GM19467 (cell line): ENCODE results near the gene NCAPG2.

Experiments
- ATAC-seq: cut with Tn5 transposase; IDR thresholded peaks from one replicate; pipeline ENCODE4 v1.9.1; 2021; ENCODE audit warnings: mild to moderate bottlenecking, moderate library complexity; ENCODE audit not compliant: unreplicated experiment

Gene NCAPG2

DNA sequence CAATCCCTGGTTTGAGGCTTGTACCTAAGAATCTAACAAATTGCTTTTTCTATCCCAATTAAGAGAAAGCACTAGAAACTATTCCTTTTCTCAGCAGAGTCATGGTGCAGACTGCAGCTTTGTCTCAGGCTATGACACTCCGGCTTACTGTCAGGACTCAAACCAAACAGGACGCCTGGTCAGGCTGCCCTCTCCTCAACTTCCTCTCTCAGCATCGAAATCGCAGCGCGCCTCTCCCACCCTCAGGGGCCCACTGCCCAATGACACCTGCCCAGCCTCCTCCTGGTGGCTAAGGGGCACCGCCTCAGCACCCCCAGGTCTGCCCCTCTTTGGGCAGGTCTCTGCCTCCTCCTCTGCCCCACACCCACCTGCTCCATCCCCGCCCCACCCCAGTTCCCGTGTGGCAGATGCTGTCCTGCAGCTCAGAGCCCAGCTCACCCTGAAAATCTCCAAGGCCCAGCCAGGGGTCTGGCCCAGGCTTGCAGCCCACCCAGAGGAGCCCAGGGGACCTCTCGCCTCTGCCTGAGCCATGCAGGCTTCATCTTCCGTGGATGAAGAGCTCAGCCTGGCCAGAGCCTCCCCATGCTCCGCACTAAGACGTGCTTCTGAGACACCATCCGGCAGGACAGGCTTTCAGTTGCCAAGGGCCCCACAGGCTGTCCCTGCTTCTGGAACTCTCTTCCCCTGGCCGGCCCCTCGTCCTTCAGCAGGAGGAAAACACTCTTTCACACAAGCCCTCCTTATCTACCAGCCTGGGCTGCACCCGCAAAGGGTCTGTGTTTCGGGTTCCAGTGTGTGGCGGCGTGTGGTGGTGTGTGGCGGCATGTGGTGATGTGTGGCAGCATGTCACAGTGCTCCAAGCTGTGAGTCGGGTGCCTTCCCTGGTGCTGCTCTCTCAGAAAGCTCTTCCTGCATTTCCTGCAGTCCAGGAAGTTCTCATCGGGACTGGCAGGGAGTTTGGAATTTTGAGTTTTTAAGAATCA lies 100.5 kb downstream of the NCAPG2 start:
- no peak for ATAC-seq

DNA sequence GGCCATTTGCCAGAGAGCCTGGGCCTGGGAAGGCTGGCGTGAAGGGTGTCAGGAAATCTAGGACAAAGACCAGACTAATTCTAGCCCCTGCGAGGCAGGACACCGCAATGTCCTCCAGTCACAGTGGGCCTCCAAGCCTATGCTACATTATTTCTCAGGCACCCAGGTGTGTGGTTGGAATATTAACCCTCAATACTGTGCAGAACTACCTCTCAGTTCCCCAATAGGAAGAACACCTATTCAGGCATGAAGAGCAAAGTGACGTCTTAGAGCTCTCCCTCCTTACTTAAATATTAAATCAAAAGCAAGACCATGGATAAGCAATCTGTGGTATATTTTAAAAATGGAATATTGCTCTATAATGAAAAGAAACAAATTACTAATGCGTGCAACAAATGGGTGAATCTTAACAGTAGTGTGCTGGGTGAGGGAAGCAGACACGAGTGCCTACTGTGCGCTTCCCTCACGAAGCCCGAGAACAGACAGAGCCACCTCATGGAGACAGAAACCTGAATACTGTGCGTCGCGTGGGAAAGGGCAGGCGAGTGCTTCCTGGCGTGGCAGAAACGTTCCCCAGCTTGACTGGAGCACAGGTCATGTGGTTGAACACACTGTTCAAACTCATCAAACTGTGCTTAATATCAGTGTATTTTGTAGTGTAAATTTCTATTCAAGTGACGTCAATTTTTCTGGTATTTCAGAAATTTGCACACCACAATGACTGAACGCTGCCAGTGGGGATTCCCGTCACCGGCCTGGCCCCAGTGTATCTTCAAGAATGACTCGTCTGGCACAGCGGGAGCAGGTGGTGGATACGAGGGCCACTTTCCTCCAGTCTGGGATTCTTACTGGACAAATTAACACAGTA lies 101.5 kb downstream of the NCAPG2 start:
- no peak for ATAC-seq

DNA sequence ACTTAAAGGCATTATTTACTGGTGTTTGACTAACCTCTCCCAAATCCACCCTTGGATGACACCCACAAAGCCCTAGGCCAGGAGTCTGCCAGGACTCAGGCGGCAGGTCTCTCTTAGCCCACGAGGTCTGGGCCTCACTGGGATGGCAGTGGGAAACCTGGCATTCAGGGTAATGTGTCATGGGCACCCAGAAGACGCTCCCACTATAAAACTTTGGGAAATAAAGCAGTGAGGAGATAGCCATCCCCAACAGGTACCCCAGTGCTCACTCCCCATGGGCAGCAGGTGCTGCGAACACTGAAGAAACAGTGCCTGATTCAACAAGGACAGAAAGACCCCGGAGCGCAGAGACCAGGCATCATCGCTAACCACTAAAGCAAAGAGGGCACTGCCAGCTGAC lies 102.6 kb downstream of the NCAPG2 start:
- no peak for ATAC-seq

DNA sequence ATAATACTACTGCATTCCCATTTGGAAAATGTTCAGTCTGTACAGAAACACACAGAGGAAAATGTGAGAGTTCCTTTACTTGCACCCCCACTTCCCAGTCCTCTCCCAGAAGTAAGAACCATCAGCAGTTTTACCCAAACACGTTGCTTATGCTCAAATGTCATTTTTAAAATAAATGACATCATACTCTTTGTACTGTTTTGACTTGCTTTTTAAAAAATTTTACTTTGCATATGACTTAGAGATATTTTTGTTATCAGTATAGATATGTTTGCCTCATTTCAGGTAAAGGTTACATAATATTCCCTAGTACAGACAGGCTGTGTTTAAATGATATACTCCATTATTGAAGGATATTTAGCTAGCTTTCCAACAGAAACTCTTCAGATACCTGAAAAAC lies 103.5 kb downstream of the NCAPG2 start:
- no peak for ATAC-seq

DNA sequence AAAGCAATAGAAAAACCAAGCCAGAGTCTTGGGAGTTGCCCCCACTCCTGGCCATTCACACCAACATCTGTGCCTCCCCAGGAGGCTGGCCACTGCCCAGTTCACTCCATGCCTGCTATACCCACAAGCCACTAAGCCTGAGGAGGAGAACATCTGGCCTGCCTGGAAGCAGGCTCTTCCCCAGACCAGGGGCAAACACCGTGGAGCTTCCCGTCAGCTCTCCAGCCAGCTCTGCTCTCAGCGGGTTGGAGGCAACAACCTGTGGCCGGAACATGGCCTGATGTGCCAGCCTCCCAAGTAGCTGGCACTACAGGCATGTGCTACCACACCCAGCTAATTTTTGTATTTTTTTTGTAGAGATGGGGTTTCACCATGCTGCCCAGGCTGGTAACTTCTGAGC lies 107.9 kb downstream of the NCAPG2 start:
- no peak for ATAC-seq

DNA sequence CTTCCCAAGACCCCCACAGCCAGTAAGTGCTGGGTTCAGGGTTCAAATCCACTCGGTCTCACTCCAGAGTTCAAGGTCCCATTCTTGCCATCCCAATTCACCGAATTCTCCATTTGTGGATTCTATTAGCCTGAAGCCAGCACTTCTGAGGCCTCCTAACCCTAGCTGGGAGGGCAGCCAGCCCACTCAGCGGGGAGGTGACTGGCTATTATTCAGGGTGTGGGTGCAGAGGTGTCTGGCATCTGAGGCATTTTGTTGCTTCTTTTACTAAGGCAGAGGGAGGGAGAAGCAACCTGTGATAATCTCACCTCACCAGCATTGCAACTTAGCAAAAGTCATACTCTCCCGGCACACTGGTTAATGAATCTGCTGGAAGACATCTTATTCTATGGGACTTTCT lies 108.3 kb downstream of the NCAPG2 start:
- ATAC-seq, result no peak

DNA sequence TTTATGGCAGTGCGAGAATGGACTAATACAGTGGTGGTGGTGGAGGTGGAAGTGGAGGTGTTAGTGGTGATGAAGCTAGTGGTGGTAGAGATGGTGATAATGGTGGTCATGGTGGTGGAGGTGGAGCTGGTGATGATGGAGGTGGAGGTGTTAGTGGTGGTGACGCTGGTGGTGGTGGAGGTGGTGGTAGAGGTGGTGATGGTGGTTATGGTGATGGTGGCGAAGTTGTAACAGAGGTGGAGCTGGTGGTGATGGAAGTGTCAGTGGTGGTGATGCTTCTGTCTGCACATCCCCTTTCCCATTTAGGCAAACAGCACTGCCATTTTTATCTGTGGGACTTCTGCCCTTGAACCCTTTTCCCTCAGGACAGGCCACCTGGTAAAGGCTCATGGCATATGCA lies 109.5 kb downstream of the NCAPG2 start:
- no peak for ATAC-seq

DNA sequence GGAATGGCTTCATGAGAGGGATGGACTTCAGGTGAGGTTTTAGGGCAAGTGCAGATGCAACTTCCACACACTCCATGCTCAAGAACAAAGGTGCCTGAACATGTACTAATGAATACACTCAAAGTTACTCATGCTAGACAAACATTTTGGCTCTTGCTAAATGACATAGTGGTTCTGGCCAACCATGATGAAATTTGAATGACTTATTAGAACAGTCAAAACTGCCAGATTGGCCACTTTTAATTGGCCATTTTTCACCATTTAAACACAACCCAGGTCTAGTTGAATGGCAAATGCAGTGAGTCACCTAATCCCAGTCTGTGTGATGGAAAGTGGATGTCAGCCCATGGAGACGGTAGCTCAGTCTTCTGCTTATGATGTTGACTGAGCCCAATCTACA lies 112.1 kb downstream of the NCAPG2 start:
- no peak for ATAC-seq

DNA sequence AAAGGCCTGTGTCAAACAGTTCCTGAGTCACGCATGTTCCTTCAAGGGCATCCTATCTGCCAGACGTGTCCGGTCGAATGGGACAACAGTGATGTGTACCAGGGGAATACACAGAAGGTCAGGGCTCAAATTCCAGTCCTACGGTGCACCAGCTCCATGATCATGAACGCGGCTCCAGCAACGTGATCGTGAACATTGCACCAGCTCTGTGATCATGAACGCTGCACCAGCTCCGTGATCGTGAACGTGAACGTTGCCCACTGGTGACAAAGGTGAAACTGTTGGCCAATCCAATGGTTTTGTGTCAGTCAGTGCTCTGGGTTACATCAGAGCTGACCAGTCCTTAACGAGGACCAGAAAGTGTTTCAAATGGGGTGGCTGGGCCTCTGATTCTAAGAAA lies 112.7 kb downstream of the NCAPG2 start:
- ATAC-seq, result no peak

DNA sequence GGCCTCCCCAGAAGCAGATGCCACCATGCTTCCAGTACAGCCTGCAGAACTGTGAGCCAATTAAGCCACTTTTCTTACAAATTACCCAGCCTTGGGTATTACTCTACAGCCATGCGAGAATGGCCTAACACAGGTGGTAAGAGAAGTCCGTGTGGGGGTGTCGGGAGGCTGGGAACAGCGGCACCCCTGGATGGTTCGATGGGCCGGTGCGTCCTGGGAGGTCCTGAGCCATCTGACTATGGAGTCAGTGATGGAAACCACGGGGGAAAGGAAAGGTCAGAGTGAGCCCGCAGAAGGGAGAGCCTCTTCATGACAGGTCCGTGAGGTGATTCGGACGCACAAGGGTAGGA lies 114.4 kb downstream of the NCAPG2 start:
- ATAC-seq, result no peak

DNA sequence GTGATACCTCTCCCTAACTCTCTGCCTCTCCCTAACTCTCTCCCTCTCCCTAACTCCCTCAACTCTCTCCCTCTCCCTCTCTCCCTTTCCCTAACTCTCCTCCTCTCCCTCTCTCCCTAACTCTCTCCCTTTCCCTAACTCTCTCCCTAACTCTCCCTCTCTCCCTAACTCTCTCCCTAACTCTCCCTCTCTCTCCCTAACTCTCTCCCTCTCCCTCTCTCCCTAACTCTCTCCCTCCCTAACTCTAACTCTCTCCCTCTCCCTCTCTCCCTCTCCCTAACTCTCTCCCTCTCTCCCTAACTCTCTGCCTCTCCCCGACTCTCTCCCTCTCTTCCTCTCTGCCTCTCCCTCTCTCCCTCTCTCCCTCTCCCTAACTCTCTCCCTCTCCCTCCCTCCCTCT lies 115.0 kb downstream of the NCAPG2 start:
- ATAC-seq, result no peak

DNA sequence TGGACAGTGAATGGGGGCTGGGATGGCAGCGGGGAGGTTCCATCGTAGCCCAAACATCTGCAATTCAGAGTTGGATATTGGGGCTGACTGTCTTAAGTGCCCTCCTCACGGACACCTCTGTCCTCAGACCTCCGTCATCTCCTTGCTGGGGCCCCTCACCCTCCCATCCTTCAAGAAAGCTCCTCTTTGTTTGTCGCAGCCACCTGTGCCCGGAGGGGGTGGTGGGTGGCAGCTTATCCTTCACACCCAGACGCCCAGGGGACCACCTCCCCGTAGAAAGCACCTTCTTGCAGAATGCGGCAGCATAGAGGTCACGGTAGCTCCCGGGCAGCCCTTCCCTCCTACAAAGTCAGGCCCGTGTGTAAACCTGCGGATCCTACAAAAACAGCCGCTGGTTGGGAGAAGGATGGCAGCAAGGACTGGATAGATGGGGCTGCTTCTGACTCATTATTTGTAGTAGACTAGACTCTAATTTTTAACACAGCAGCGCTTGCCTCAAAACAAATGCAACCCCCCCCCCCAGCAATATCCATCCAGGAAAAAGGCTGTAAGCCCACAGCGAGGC lies 115.6 kb downstream of the NCAPG2 start:
- ATAC-seq, result no peak

DNA sequence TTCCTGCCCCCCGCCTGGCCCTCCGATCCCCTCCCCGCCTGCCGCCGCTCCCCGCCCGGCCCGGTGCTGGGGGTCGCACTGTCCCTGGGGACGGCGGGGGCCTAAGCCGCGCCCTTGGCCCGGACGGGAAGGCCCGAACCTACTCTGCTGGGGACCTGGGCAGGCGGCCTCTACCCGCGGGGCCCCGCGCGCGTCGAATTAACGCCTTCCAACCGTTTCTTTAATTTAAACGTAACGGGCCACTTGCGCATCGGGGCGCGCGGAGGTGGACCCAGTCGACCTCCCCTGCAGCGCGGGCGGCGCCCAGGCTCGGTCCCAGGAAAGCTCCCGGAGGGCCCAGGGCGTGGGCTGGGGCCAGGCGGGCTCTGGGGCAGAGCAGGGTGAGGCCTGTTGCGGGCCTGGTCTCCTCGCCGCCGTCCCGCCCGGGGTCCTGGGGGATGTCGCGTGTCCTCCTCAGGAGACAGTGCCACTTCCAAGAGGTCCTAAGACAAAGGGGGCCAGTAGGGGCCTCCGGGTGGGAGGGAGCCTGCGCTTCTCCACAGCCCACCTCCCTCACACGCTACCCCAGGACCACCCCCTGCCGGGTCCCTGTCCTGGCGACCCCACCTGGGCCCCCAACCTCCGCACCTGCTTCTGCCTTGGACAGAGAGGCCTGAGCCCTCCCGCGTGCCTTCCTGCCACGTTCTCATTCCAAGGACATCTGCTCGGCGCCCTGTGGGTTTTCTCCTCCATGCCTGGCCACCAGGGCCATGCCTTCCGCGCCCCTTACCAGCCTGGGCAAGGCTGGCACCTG lies 116.3 kb downstream of the NCAPG2 start:
- ATAC-seq, result no peak

DNA sequence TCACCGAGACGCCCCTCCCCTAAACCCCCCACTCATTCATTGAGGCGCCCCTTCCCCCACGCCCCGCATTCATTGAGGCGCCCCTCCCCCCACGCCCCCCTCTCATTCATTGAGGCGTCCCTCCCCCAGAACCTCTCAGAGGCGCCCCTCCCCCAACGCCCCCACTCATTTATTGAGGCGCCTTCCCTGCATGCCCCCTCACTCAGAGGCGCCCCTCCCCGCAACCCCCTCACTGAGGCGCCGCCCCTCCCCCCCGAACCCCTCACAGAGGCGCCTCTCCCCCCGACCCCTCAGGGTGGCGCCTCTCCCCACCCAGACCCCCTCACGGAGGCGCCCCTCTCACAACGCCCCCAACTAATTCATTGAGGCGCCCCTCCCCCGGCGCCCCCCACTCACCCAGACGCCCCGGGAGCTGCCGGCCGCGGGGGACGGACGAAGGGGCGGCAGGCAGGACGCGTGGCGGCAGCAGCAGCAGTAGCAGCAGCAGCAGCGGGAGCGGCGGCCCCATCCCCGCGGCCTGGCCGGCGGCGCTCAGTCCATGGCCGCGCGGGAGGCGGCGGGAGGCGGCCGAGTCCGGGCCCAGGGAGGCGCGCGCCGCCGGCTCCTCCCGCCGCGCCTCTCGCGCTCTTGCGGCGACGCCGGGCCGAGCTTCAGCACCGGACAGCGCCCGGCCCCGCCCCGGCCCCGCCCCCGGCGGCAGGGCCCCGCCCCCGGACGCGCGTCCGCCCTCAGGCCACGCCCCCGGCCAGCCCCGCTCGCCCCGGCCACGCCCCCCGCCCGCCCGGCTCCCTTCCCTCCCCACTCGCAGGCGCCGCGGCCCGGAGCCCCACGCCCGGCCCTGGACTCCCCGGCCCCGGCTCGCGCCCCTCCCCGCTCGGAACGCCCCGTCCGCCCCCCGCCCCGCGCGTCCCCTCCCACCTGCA lies 117.2 kb downstream of the NCAPG2 start, which contains the start of gene PTPRN2:
Gene PTPRN2, minus strand, starts transcription at position 662 of the 923 bp plus-strand sequence.
- ATAC-seq, result no peak

DNA sequence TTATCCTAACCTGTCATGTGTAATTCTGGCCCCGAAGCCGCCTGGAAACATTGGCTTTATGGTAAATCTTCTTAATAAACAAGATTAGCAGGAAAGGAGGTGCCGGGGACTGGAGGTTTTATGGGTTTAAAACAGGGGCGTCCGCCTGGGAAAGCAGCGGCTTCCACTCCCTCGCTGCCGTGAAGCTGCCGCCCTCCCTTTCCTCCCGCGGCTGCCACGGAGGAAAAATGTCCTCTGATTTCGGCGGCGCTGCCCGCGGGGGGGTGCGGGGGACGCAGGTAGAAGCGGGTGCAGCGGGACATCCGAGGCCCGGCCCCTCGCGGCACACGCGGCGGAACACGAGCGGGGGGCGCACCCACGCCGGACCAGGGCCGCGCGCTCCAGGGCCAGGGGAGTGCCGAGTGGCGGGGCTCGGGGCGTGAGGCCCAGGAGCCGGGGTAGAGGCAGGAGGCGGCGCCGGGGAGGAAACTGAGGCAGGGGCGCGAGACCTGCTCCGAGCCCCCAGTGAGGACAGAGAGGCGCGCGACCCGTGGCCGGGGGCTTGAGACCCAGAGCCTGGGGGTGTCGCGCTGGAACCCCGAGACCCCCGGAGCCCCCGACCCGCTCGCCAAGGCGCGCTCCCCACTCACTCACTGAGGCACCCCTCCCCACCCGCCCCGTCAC lies 118.0 kb downstream of the NCAPG2 start:
- ATAC-seq, result no peak

DNA sequence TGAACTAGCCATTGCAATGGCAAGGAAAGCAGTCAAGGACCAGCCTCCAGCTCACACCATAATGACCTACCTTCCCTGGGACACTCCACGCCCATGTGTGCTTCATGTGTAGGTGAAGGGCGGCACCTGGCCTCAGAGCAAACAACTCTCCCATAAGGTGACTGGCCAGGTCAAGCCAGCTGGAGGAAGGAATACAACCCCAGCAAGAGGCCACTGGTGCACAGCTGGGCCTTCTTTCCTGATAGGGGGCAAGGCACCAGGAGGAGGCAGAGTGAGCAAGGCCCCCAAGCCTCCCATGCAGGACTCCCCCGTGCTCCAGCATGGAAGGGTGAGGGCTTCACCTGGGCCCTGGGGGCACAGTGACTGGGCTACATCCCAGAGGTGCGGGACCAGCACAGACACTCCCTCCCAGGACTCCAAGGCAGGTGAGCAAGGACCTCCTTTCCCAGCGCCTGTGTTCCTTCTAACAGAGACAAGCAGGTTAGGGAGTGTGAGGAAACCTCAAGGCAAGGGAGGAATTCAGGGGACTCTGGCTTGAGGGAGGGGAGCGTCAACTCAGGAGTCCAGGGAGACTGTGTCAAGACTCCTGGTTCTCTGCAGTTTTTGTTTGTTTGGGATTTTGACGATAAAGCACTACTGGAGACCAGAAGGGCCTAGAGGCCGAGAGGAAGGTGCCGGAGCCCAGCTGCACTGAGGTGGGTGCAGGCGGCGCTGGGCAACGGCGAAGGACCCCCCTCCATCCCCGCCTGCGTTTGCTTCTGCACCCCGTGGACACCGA lies 118.7 kb downstream of the NCAPG2 start:
- no peak for ATAC-seq

DNA sequence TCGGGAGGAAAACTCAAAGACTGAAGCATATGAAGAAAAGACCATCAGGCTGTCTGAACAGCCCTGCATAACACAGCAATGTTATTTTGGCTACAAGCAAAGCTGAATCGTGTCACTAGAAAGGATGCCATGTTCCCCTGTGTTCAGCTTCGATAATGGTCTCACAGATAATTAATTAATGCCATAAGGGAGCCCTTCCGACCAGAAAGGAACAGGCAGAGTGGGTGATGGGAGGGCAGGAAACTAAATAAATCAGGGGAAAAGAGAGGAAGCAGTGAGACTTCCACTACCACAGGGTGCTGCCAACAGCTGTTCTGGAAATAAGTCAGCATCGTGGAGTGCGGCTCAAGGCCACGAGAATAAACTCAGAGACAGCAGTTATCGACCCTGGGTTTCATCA lies 120.2 kb downstream of the NCAPG2 start:
- no peak for ATAC-seq

DNA sequence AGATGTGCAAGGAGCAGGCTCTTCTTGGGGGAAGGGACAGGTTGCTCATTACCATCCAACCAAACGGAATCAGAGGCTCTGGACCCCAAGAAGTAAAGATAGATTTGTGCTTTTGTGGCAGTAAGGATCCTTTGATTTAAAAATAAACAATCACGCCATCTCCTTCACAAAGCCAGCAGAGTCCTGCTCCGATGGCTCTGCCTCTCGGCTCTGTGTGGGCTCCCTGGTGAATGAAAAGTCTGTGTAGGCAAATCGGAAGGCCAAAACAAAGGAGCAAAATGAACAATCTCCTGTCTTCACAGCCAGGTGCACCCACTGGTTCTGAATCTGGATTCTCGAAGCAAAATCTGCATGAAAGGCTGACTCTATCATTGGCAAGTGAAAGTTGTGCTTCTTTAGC lies 120.8 kb downstream of the NCAPG2 start:
- ATAC-seq, result no peak
